Activated T-cell treated with anti-CD3 and anti-CD28 coated beads, Interleukin-2, amount 50 U/mL, for 24 hours (primary cell): ENCODE measurements around the gene TEX264.

Experiments
- DNase-seq: peaks from one replicate; pipeline ENCODE4 v3.0.0-alpha.2; 2020
- H3K27ac Mint-ChIP-seq: 2 replicates; pipeline ENCODE4 v1.8.0; 2020; ENCODE audit warnings: mild to moderate bottlenecking, mixed read lengths
- H3K27me3 Mint-ChIP-seq: 2 replicates; pipeline ENCODE4 v1.8.0; 2020; ENCODE audit warnings: mixed read lengths
- H3K36me3 Mint-ChIP-seq: 2 replicates; pipeline ENCODE4 v1.8.0; 2020; ENCODE audit warnings: low read depth, mixed read lengths
- H3K4me1 Mint-ChIP-seq: 2 replicates; pipeline ENCODE4 v1.8.0; 2020; ENCODE audit warnings: low read depth, mixed read lengths
- H3K4me3 Mint-ChIP-seq: 2 replicates; pipeline ENCODE4 v1.8.0; 2020; ENCODE audit warnings: mild to moderate bottlenecking, moderate library complexity, mixed read lengths
- H3K9me3 Mint-ChIP-seq: 2 replicates; pipeline ENCODE4 v1.8.0; 2020; ENCODE audit warnings: mixed read lengths

The TEX264 gene

DNA sequence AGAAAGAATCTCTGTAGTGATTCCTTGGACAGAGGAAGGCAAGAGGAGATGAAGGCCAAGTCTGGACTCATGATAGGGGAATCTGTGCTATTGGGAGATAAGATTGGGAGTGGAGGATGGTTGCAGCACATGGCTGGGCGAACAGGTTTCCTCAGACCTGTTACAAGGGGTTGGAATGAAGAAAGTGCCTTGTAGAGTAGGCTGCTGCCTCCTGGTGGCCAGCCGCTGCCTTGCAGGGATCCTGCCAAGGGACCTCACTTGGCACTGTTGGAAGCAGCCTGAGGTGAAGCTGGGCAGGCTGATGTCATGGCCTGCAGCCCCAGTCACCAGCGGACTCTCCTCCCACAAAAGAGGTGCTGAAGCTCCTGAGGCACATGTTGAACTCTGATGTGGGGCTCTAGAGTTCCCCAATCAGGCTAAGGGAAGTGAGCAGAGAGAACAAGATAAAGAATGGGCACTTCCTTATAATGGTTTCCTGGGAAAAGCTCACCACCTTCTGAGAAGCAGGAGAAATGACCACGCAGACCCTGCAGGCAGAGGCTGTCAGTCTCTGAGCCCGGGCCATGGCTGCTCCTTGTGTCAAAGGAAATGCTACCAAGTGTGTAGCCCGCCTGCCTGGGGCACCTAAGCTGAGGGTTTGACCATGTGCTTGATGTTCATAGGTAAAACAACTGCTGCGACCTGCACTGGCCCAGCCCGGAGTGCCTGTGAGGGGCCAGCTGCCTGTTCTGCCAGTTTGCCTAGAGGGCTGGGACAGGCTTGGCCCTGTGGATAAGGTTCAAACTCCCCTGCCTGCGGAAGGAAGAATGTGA is 1.6 kb upstream of the TEX264 start:
- Mint-ChIP-seq H3K27me3 (no peaks in the 10 kb centered on the region), H3K4me3 (peak overlapping the region; percentile 30), H3K36me3 (peaks cover 20% of the 10 kb centered on the region), H3K27ac (peak overlapping the region; percentile 79), H3K4me1 (peaks cover 48% of the 10 kb centered on the region), H3K9me3 (no peaks in the 10 kb centered on the region)
- DNase-seq, result peak; percentile 88

DNA sequence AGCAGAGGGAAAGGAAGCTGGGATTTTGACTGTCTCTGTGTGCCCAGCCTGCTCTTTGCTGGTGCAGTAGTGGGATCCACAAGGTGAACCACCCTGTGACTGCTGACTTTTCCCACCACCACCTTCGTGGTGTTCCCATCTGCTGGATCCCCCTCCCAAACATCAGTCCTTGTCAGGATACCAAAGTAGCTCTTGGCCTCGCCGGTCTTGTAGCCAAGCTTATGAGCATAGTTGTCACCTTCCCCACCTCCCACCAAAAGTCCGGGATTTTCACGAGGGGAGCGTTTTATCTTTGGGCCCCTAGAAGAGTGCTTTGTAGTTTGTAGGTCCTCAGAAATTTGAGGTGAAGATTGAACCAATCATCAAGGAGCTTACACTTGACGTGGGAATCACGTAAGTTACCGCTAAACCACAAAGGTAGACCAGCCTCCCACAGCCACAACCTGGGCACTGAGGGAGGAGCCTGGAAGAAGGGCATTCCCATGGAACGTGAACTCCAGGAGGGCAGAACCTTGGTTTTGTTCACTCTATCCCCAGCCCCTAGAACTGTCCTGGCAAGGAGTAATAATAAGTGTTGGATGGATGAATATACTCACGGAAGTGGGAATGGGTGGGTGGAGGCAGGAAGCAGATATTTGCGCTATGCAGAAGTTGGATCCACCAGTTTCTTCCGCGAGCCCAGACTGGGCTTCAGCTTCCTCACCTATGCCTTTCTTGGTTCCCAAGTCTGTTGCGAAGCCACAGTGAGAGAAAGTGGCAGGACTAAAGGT is 814 bp upstream of the TEX264 start:
- no peaks in the 10 kb centered on the region for H3K27me3 Mint-ChIP-seq

DNA sequence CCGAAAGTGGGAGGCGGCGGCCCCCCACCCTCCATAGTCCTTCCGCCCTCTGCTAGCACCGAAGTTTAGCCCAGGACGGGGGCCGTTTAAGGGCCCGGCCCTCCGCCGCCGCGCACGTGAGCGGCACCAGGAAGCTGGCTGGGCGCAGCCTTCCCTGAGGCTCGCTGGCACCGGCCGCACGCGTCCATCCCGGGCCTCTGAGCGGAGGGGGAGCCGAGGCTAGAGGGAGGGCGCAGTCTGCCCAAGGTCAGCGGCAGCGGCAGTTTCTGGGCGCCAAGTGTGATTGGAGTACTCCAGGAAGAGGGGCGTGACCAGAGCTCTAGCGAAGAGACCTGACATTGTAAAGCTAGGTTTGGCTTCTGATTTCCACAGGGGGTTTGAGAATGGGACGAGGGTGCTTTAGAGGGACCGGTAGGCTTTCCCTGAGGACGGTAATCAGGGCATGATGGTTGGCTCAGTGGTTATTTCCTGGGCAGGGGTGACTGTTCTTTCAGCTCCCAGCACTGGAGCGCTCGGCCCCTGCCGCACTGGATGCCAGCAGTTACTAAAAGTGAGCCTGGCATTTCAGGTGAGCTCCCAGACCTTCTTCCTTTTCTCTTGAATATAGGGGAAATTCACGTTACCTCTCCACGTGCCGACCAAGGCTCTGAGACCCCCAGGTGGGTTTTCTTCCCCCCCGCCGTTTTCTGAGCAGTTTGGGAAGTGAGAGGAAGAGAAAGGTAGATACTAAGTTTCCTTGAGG is 853 bp downstream of the TEX264 start:
- Mint-ChIP-seq H3K27me3 (no peaks in the 10 kb centered on the region), H3K27ac (peak overlapping the region; percentile 93), H3K9me3 (no peaks in the 10 kb centered on the region), H3K4me1 (peaks cover 72% of the 10 kb centered on the region), H3K36me3 (peaks cover 37% of the 10 kb centered on the region), H3K4me3 (peak overlapping the region; percentile 87)
- peak; percentile 78 for DNase-seq

More for the DNA sequence above, 814 bp upstream of the TEX264 start:
- Mint-ChIP-seq H3K4me3 (peak overlapping the region; percentile 87), H3K36me3 (peaks cover 27% of the 10 kb centered on the region), H3K4me1 (peaks cover 56% of the 10 kb centered on the region), H3K27ac (peak overlapping the region; percentile 78), H3K9me3 (no peaks in the 10 kb centered on the region)
- DNase-seq, result no peak

DNA sequence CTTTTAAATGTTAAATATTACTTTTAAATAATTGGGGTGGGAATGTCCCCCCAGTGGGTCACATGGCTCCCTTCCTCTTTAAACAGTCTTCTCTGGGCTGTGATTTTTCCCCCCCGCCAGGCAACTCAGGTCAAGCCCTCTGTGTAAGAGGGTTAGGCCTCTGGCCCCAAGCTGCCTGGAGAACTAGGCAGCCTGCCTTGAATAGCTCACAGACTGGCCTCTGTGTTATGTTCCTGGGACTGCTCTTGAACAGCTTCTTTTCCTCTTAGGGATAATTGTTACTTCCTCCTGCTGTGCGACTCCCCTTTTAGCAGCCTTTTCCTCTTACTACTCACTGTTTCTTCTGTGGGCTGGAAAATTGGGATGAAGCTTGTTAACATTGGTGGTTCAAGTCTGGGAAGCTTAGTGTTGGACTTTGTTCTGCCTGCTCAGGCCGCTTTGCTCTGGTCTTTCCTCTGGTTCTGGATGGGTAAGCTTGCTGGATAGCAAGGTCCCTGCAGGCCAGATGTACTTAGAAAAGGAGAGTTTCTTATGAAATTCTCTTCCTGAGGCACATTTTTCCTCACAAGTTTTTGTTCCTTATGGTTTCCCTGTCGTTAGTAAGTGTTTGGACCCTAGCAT is 2.2 kb downstream of the TEX264 start:
- no peaks in the 10 kb centered on the region for H3K27me3 Mint-ChIP-seq
- H3K27ac Mint-ChIP-seq, result peak overlapping the region; percentile 67
- H3K4me3 Mint-ChIP-seq, result peak overlapping the region; percentile 60
- H3K36me3 Mint-ChIP-seq, result peaks cover 47% of the 10 kb centered on the region
- H3K4me1 Mint-ChIP-seq, result peaks cover 83% of the 10 kb centered on the region
- no peak for DNase-seq
- H3K9me3 Mint-ChIP-seq, result no peaks in the 10 kb centered on the region

DNA sequence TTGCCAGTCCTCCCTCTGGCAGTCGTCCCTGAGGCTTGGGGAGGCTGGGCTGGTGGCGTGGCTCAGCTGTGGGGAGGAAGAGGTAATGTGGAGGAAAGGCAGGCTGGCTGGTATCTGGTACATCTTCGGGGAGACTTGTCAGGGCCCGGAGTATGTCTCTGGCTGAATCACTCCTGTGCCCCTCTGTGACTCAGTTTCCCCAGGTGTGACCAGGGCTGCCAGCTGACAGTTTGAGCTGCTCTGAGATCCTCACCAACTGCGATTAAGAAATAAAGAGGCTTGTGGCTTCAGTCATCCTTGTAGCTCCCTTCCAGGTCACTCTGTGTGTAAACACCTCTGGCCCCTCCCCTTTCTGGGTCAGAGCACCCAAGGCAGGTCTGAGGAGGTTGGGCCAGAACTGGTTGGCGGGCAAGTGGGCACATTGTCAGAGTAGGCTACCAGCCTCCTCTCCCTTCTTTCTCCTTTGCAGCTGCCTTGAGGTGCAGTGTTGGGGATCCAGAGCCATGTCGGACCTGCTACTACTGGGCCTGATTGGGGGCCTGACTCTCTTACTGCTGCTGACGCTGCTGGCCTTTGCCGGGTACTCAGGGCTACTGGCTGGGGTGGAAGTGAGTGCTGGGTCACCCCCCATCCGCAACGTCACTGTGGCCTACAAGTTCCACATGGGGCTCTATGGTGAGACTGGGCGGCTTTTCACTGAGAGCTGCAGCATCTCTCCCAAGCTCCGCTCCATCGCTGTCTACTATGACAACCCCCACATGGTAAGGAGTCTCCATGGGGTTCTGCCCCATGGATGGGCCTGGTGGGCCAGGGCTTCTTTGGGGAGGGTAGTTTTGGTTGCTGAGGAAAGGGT is 3.0 kb downstream of the TEX264 start:
- Mint-ChIP-seq H3K36me3 (peaks cover 54% of the 10 kb centered on the region), H3K9me3 (no peaks in the 10 kb centered on the region), H3K4me1 (peaks cover 85% of the 10 kb centered on the region), H3K27ac (peak overlapping the region; percentile 67), H3K4me3 (peak overlapping the region; percentile 60), H3K27me3 (no peaks in the 10 kb centered on the region)
- DNase-seq, result no peak

DNA sequence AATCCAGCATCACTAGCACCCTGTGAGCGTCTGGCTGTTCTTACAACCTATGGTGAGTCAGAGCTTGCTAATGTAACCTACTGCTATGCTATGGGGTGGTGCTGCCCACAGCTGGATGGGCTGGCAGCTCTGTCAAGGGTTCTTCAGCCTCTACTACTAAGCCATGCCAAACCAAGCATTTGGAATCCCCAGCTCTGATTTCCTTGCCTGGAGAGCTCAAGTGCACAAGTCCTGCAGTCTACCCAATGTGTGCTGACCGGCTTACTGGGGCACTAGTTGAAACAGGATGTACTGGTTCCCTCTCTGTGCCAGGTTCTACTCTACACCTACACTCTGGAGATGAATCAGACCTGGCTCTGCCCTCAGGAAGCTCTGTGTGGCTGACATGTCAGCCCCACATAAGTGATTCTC is 4.2 kb downstream of the TEX264 start:
- H3K27me3 Mint-ChIP-seq, result no peaks in the 10 kb centered on the region
- no peaks in the 10 kb centered on the region for H3K9me3 Mint-ChIP-seq
- H3K27ac Mint-ChIP-seq, result peak overlapping the region; percentile 93
- H3K4me1 Mint-ChIP-seq, result peaks cover 86% of the 10 kb centered on the region
- DNase-seq, result peak; percentile 63
- H3K4me3 Mint-ChIP-seq, result peak overlapping the region; percentile 47
- H3K36me3 Mint-ChIP-seq, result peaks cover 58% of the 10 kb centered on the region

DNA sequence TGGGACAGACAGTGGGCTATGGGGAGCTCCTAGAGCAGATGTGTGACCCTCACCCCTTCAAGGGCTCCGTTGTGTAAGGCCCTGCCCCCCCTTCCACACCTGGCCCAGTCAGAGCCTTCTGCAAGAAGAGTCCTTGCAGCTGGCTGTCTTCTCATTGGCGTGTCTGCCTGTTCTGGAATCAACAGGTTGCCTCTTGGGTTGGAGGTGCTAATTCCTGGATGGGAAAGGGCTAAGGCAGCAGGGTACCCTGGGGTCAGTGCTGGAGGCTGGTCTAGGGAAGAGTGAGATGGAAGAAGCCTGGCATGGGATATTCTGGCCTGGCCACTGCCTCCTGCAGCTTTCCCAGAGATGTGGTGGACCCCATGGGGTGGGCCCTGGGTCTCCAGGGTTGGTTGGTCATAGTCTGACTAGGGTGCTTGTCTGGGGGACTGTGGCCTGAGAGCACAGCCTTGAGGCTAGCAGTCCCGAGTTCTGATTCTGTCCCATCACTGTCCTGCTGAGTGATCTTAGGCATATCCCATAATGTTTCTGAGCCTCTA is 5.1 kb downstream of the TEX264 start:
- Mint-ChIP-seq H3K9me3 (no peaks in the 10 kb centered on the region), H3K27me3 (no peaks in the 10 kb centered on the region), H3K27ac (peak overlapping the region; percentile 93), H3K4me1 (peaks cover 88% of the 10 kb centered on the region), H3K36me3 (peaks cover 61% of the 10 kb centered on the region), H3K4me3 (no peak overlapping the region)
- DNase-seq, result peak; percentile 22

DNA sequence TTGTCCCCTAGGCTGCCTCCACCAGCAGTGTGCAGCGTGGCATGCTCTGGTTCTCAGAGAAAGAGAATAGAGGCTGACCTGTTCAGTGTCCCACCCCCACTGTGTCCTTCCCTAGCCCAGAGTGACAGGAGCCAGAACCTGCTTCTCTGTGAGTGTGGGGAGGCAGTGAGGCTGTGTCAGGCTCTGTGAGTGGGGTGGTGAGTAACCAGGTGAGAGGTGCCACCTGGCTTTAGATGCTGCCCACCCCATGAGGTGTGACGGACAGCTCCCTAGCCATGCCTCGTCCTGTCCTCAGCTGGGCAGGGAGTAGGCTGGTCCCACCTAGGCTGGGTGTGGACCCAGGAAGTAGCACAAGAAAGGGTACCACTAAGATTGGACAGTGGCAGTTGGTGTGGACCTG is 6.3 kb downstream of the TEX264 start:
- H3K27ac Mint-ChIP-seq, result peak overlapping the region; percentile 26
- no peaks in the 10 kb centered on the region for H3K9me3 Mint-ChIP-seq
- H3K27me3 Mint-ChIP-seq, result no peaks in the 10 kb centered on the region
- no peak overlapping the region for H3K4me3 Mint-ChIP-seq
- H3K36me3 Mint-ChIP-seq, result peaks cover 61% of the 10 kb centered on the region
- H3K4me1 Mint-ChIP-seq, result peaks cover 94% of the 10 kb centered on the region
- no peak for DNase-seq

DNA sequence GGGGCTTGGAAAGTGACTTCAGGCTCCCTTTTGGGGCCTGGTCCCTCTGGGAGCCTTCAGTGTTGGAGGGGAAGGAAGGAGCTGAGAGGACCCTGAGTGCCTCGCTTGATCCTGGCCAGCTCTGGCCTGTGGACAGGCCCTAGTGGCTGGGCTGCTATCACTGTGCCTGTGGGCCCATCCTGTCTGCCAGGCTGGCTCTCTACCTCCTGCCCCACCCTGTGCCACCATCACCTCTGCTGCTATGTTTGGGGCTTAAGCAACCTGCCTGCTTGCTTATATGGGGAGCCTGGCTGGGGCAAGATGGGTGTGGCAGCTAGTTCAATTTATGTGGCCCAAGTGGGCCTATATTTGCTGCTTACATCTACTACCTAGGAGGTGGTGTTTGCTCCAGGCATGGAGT is 7.1 kb downstream of the TEX264 start:
- no peaks in the 10 kb centered on the region for H3K9me3 Mint-ChIP-seq
- H3K36me3 Mint-ChIP-seq, result peaks cover 64% of the 10 kb centered on the region
- peak overlapping the region; percentile 26 for H3K27ac Mint-ChIP-seq
- no peak overlapping the region for H3K4me3 Mint-ChIP-seq
- no peaks in the 10 kb centered on the region for H3K27me3 Mint-ChIP-seq
- no peak for DNase-seq
- peaks cover 96% of the 10 kb centered on the region for H3K4me1 Mint-ChIP-seq

DNA sequence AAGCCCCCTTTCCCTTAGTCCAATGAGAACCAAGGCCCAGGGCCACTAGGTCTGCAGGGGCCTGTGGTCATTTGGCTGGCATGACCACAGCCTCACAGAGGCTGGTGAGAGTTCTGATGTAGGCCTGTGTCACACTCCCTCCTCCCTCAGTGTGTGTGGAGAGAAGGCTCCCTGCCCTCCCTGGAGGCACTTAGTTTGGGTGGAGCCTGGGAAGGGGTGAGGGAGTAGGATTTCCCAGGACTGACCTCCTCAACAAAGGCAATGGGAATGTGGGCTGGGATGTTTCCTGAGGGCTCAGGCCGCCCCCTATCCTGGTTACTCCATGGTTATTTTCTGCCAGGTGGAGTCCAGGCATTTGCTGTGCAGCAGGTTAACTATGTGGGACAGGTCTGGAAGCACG is 7.6 kb downstream of the TEX264 start:
- Mint-ChIP-seq H3K4me3 (no peak overlapping the region), H3K27ac (peak overlapping the region; percentile 26)

DNA sequence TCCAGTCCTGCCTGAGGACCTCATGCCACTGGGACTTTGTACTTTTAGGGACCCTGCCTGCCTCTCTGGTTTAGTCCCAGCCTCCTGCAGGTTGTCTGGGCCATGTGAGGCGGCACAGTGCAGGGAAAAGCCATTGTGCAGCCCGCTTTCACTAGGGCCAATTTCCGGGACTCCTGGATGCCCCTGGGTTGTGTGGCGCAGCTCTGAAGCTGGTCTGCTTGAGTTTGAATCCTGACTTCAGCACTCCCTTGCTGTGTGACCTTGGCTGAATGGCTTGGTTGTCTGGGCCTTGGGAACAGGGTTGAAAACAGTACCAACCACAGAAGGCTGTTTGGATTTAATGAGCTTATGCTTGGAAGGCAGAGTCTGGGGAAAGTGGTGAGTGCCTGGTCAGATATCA is 8.3 kb downstream of the TEX264 start:
- H3K4me1 Mint-ChIP-seq, result peaks cover 91% of the 10 kb centered on the region
- H3K27ac Mint-ChIP-seq, result peak overlapping the region; percentile 26
- peaks cover 68% of the 10 kb centered on the region for H3K36me3 Mint-ChIP-seq
- DNase-seq, result no peak
- no peaks in the 10 kb centered on the region for H3K9me3 Mint-ChIP-seq
- no peaks in the 10 kb centered on the region for H3K27me3 Mint-ChIP-seq
- H3K4me3 Mint-ChIP-seq, result no peak overlapping the region

More for the DNA sequence above, 7.6 kb downstream of the TEX264 start:
- no peaks in the 10 kb centered on the region for H3K9me3 Mint-ChIP-seq
- peaks cover 66% of the 10 kb centered on the region for H3K36me3 Mint-ChIP-seq
- no peak for DNase-seq
- H3K27me3 Mint-ChIP-seq, result no peaks in the 10 kb centered on the region
- peaks cover 94% of the 10 kb centered on the region for H3K4me1 Mint-ChIP-seq

DNA sequence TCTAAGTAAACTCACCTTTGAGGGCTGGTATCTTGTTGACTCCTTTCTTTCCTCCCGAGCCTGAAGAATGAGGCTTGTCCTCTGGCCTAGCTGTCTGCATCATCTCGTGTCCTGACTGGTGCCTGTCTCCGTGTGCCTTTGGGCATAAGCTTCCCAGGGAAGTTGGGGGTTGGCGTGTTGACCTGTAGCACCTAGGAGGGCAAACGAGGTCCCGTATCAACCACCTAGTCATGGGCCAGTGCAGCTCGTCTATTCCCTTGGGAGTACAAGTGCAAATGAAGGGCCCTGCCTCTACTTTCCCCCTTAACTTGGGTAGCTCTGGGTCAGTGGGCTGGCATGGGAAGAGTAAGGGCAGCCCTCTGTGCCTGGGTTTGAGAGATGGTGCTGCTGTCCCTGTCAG is 8.7 kb downstream of the TEX264 start:
- no peak for DNase-seq
- H3K9me3 Mint-ChIP-seq, result no peaks in the 10 kb centered on the region
- peaks cover 91% of the 10 kb centered on the region for H3K4me1 Mint-ChIP-seq
- no peak overlapping the region for H3K4me3 Mint-ChIP-seq
- no peaks in the 10 kb centered on the region for H3K27me3 Mint-ChIP-seq
- peaks cover 68% of the 10 kb centered on the region for H3K36me3 Mint-ChIP-seq
- H3K27ac Mint-ChIP-seq, result peak overlapping the region; percentile 26

DNA sequence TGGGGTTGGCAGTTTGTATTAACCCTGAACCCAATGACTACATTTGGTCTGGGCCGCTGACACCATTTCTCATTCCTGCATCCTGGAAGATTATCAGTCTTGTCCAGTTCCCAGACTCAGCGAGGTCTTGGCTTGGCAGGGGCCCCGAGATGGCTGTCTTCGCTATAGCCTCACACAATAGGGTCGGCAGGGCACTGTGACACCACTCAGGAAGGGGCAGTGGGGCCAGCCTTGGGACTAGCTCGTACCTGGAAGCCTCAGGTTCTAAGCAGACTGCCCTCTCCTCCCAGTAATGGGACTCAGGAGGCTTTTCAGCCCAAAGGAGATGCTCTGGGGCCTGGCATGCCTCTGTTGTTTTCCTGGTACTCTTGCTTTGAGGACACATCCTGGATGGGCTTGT is 9.1 kb downstream of the TEX264 start:
- Mint-ChIP-seq H3K27ac (peak overlapping the region; percentile 26), H3K9me3 (no peaks in the 10 kb centered on the region), H3K27me3 (no peaks in the 10 kb centered on the region), H3K4me1 (peaks cover 91% of the 10 kb centered on the region), H3K4me3 (no peak overlapping the region), H3K36me3 (peaks cover 69% of the 10 kb centered on the region)
- DNase-seq, result no peak
